ELF-1 (cell line): ENCODE data around the gene CEACAM7.

Source experiments
- DNase-seq: peaks from one replicate; pipeline ENCODE4 v3.0.0-alpha.2; 2016; ENCODE audit warnings: low read depth, low spot score

CEACAM7 gene

DNA sequence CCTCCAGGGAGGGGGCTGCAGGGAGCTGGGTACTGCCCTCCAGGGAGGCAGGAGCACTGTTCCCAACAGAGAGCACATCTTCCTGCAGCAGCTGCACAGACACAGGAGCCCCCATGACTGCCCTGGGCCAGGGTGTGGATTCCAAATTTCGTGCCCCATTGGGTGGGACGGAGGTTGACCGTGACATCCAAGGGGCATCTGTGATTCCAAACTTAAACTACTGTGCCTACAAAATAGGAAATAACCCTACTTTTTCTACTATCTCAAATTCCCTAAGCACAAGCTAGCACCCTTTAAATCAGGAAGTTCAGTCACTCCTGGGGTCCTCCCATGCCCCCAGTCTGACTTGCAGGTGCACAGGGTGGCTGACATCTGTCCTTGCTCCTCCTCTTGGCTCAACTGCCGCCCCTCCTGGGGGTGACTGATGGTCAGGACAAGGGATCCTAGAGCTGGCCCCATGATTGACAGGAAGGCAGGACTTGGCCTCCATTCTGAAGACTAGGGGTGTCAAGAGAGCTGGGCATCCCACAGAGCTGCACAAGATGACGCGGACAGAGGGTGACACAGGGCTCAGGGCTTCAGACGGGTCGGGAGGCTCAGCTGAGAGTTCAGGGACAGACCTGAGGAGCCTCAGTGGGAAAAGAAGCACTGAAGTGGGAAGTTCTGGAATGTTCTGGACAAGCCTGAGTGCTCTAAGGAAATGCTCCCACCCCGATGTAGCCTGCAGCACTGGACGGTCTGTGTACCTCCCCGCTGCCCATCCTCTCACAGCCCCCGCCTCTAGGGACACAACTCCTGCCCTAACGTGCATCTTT, 12.5 kb upstream of the CEACAM7 start:
- no peak for DNase-seq

DNA sequence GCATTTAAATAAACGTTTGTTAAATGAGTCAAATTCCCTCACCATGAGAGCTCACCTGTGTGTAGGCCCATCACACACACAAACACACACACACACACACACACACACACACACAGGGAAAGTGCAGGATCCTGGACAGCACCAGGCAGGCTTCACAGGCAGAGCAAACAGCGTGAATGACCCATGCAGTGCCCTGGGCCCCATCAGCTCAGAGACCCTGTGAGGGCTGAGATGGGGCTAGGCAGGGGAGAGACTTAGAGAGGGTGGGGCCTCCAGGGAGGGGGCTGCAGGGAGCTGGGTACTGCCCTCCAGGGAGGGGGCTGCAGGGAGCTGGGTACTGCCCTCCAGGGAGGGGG, 11.9 kb upstream of the CEACAM7 start:
- no peak for DNase-seq

DNA sequence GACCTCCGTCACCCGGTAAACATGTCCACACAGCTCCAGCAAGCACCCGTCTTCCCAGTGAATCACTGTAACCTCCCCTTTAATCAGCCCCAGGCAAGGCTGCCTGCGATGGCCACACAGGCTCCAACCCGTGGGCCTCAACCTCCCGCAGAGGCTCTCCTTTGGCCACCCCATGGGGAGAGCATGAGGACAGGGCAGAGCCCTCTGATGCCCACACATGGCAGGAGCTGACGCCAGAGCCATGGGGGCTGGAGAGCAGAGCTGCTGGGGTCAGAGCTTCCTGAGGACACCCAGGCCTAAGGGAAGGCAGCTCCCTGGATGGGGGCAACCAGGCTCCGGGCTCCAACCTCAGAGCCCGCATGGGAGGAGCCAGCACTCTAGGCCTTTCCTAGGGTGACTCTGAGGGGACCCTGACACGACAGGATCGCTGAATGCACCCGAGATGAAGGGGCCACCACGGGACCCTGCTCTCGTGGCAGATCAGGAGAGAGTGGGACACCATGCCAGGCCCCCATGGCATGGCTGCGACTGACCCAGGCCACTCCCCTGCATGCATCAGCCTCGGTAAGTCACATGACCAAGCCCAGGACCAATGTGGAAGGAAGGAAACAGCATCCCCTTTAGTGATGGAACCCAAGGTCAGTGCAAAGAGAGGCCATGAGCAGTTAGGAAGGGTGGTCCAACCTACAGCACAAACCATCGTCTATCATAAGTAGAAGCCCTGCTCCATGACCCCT, 11.3 kb upstream of the CEACAM7 start:
- DNase-seq = no peak

DNA sequence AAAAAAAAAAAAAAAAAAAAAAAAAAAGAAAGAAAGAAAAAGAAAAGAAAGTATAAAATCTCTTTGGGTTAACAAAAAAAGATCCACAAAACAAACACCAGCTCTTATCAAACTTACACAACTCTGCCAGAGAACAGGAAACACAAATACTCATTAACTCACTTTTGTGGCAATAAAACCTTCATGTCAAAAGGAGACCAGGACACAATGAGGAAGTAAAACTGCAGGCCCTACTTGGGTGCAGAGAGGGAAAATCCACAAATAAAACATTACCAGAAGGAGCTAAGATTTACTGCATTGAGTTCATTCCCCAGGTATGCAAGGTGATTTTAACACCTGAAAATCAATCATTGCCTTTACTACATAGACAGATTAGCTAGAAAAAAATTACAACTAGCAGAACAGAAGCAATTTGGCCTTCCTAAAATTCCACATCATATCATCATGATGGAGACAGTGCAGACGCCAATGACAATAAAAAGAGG, 10.7 kb upstream of the CEACAM7 start:
- no peak for DNase-seq

DNA sequence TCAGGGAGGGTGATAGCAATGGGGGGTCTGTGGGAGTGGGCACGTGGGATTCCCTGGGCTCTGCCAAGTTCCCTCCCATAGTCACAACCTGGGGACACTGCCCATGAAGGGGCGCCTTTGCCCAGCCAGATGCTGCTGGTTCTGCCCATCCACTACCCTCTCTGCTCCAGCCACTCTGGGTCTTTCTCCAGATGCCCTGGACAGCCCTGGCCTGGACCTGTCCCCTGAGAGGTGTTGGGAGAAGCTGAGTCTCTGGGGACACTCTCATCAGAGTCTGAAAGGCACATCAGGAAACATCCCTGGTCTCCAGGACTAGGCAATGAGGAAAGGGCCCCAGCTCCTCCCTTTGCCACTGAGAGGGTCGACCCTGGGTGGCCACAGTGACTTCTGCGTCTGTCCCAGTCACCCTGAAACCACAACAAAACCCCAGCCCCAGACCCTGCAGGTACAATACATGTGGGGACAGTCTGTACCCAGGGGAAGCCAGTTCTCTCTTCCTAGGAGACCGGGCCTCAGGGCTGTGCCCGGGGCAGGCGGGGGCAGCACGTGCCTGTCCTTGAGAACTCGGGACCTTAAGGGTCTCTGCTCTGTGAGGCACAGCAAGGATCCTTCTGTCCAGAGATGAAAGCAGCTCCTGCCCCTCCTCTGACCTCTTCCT, 9.3 kb upstream of the CEACAM7 start:
- DNase-seq = no peak

DNA sequence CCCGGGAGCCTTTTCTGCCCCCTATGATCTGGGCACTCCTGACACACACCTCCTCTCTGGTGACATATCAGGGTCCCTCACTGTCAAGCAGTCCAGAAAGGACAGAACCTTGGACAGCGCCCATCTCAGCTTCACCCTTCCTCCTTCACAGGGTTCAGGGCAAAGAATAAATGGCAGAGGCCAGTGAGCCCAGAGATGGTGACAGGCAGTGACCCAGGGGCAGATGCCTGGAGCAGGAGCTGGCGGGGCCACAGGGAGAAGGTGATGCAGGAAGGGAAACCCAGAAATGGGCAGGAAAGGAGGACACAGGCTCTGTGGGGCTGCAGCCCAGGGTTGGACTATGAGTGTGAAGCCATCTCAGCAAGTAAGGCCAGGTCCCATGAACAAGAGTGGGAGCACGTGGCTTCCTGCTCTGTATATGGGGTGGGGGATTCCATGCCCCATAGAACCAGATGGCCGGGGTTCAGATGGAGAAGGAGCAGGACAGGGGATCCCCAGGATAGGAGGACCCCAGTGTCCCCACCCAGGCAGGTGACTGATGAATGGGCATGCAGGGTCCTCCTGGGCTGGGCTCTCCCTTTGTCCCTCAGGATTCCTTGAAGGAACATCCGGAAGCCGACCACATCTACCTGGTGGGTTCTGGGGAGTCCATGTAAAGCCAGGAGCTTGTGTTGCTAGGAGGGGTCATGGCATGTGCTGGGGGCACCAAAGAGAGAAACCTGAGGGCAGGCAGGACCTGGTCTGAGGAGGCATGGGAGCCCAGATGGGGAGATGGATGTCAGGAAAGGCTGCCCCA, 8.5 kb upstream of the CEACAM7 start:
- DNase-seq = peak; percentile 14

DNA sequence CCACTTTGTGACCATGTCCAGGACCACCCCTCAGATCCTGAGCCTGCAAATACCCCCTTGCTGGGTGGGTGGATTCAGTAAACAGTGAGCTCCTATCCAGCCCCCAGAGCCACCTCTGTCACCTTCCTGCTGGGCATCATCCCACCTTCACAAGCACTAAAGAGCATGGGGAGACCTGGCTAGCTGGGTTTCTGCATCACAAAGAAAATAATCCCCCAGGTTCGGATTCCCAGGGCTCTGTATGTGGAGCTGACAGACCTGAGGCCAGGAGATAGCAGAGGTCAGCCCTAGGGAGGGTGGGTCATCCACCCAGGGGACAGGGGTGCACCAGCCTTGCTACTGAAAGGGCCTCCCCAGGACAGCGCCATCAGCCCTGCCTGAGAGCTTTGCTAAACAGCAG, 7.7 kb upstream of the CEACAM7 start:
- DNase-seq = no peak

DNA sequence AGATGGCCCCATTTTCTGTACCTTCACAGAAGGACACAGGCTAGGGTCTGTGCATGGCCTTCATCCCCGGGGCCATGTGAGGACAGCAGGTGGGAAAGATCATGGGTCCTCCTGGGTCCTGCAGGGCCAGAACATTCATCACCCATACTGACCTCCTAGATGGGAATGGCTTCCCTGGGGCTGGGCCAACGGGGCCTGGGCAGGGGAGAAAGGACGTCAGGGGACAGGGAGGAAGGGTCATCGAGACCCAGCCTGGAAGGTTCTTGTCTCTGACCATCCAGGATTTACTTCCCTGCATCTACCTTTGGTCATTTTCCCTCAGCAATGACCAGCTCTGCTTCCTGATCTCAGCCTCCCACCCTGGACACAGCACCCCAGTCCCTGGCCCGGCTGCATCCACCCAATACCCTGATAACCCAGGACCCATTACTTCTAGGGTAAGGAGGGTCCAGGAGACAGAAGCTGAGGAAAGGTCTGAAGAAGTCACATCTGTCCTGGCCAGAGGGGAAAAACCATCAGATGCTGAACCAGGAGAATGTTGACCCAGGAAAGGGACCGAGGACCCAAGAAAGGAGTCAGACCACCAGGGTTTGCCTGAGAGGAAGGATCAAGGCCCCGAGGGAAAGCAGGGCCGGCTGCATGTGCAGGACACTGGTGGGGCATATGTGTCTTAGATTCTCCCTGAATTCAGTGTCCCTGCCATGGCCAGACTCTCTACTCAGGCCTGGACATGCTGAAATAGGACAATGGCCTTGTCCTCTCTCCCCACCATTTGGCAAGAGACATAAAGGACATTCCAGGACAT, 7.0 kb upstream of the CEACAM7 start:
- DNase-seq = no peak

DNA sequence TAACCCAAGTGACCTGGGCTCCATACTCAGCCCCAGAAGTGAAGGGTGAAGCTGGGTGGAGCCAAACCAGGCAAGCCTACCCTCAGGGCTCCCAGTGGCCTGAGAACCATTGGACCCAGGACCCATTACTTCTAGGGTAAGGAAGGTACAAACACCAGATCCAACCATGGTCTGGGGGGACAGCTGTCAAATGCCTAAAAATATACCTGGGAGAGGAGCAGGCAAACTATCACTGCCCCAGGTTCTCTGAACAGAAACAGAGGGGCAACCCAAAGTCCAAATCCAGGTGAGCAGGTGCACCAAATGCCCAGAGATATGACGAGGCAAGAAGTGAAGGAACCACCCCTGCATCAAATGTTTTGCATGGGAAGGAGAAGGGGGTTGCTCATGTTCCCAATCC, 6.1 kb upstream of the CEACAM7 start:
- DNase-seq = no peak

DNA sequence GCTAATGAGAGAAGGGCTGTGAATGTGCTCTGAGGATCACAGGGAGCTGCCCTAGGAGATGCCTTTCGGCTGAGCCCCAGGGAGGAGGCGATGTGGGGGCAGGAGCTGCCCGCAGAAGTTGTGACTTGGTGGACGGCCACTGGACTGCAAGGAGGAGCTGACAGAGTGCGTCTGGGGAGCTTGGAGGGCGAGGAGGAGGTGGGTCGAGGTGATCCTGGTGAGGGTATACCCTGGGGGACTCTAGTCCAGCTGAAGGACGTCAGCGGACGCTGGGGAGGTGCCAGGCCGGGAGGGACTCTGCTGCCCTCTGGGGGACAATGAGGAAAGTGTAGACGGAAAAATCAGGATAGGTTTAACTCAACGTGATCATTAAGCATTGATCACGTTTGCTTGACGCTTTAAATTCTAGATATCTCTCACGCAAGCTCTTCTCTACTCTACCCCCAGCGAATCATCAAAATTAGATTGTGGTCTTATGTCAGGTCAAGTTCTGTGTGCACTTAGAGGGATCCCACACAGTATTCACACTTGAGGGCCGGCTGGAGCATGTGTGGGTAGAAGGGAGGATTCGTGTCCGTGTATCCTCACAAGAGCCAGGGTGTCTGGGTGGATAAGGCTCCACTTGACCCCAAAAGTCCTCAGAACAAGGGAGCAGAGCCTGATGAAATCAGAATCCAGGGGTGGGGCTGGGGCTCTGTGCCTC, 3.3 kb upstream of the CEACAM7 start:
- DNase-seq = peak; percentile 21

DNA sequence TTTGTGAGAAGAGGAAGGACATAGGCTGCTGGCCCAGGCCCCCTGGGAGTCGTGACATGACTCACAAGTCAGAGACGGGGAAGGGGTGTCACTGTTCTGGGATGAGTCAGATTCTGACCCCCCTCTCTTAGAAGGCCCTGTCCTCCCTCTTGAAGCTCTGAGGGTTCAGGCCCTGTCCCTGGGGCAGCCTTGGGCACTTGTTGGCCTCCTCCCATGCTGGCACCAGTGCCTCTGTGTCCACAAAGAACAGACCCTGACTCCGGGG, 2.7 kb upstream of the CEACAM7 start:
- no peak for DNase-seq

GRCh38 chr19:41689993-41690800, 2.1 kb upstream of the CEACAM7 start:
- no peak for DNase-seq

GRCh38 chr19:41688687-41689086, 617 bp upstream of the CEACAM7 start:
- no peak for DNase-seq

DNA sequence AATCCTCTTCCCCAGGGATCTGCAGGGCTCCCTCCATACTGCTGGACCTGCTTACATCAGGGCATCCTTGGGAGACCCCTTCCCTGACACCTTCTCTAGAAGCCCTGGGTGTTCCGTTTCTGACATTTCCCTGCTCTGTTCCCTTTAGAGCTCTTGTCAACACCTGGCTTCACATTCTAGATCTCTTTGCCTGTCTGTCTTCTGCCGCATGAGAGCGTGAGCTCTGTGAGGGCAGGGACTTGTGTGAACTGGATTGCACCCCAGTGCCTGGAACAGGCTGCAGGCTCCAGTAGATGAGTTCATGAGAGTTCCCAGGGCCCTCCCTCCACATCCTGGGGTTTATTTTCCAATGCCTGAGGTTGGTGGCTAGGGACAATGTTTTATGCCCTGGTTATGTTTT, 651 bp downstream of the CEACAM7 start:
- DNase-seq = no peak

GRCh38 chr19:41682437-41682836, 5.6 kb downstream of the CEACAM7 start:
- DNase-seq = no peak

DNA sequence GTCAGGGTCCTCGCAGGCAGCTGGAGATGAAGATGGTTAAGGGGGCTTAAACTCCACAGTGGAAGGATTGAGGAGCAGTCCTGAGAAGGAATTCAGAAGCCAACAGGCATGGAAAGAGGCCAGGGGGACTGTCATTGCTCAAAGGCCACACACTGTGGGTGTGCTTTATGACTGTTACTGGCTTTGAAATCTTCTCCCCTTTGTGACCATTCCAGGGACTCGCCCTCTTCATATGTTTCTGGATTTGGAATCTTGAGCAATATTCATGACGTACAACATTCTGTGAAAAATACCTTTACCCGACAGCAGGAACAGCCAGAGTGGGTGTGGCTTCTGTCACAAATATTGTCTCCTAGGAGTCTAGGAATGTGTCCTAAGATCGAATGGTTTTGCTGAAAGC, 16.6 kb downstream of the CEACAM7 start:
- no peak for DNase-seq

- DNase-seq = no peak
Measured at GRCh38 chr19:41670755-41671154, 17.3 kb downstream of the CEACAM7 start.

- DNase-seq = no peak
Measured at GRCh38 chr19:41668315-41668714, 19.8 kb downstream of the CEACAM7 start.

DNA sequence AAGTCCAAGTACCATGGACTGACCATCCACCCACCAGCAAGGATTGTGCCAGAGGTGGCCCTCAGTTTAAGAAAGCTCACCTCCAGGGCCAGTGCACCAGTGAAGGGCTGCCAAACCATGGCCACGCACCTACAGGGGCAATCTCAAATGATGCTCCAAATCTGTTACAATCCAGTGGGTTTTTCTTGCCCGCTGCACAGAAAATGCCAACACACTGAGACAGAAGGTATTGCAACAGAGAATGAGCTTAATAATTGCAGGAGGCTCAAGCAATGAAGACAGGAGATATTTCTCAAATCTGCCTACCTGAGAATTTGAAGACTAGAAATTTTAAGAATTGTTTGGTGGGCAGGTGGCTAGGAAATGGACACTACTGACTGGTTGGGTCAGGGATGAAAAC, 22.0 kb downstream of the CEACAM7 start:
- DNase-seq = no peak

DNA sequence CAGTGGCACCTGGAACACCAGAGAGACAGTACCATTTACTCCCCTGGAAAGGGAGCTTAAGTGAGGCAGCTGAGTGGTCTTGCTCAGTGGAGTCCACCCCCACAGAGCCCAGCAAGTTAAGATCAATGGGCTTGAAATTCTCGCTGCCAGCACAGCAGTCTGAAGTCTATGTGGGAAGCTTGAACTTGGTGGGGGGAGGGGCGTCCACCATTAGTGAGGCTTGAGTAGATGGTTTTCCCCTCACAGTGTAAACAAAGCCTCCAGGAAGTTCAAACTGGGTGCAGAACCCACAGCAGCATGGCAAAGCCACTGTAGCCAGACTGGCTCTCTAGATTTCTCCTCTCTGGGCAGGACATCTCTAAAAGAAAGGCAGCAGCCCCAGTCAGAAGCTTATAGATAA, 30.9 kb downstream of the CEACAM7 start:
- no peak for DNase-seq
